ENCODE measurements around the gene TNRC6C.
"Not testable (repeated sequence)": the region's sequence is repeated elsewhere in the genome, so short reads cannot be mapped to it uniquely, and the experiment has no call there.

Gene TNRC6C

DNA sequence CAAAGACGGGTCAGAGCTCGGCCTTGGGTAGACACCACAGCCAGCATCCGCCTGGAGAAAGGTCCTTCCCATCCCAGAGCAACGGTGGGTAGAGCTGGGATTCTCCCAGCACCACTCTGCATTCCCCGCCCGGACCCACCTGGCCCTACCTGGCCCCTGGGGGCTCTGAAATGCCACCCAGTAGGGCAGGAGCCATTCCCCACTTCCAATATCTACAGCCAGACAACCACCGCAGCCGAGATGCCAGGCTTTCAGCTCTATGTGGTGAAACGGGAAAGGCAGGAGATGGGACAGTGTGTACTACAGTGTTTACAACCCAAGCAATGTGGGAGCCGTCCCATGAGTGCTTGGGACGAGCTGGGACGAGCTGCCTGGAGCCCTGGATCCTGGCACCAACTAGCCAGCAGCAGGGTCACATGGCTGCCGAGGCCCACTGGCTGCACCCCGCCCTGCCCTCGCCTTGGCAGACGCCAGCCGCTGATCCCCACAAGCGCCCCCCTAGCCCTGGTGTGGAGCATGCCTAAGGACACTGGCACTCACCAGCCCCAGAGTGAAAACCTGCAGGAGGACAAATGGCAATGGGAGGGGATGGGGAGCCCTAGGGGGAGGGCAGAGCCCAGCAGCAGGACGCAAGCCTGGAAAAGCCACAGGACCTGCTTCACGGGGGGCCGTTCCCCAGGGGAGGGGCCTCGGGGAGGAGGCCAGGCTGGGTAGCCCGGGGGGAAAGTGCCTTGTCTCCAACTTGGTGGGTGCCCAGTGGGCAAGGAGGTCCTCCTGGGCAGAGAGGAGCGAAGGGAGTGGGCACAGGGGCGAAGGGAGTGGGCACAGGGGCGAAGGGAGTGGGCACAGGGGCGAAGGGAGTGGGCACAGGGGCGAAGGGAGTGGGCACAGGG is 156.6 kb downstream of the TNRC6C start:
- Histone ChIP-seq H3K4me1 (ENCODE audit: control insufficient read depth, insufficient read depth, low read length) (no peaks in the 10 kb centered on the region), H3K9me3 (ENCODE audit: control insufficient read depth, low read length) (no peaks in the 10 kb centered on the region), H3K27ac (ENCODE audit: insufficient read depth, low read depth, low read length, poor library complexity, severe bottlenecking) (no peak overlapping the region), H3K4me3 (ENCODE audit: insufficient read depth, low read depth, low read length) (no peak overlapping the region), H3K27me3 (ENCODE audit: control insufficient read depth, insufficient read depth, low read length, poor library complexity, severe bottlenecking) (no peaks in the 10 kb centered on the region), H3K36me3 (ENCODE audit: control insufficient read depth, insufficient read depth, low read length) (no peaks in the 10 kb centered on the region)
- 92 to 94% methylated on average over 25 of the region's 28 CpGs for WGBS, 2 experiments

DNA sequence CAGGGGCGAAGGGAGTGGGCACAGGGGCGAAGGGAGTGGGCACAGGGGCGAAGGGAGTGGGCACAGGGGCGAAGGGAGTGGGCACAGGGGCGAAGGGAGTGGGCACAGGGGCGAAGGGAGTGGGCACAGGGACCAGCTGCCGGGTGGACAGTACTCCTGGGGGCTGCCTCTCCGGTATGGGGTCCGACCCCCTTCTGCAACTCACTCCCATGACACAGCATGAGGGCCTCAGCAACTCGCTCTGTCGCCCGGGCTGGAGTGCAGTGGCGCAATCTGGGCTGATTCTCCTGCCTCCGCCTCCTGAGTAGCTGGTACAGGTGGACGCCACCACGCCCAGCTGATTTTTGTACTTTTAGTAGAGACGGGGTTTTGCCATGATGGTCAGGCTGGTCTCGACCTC is 157.3 kb downstream of the TNRC6C start:
- not testable (repeated sequence) for H3K27ac ChIP-seq (ENCODE audit: insufficient read depth, low read depth, low read length, poor library complexity, severe bottlenecking); H3K36me3 ChIP-seq (ENCODE audit: control insufficient read depth, insufficient read depth, low read length); H3K4me1 ChIP-seq (ENCODE audit: control insufficient read depth, insufficient read depth, low read length); H3K4me3 ChIP-seq (ENCODE audit: insufficient read depth, low read depth, low read length); H3K27me3 ChIP-seq (ENCODE audit: control insufficient read depth, insufficient read depth, low read length, poor library complexity, severe bottlenecking); H3K9me3 ChIP-seq (ENCODE audit: control insufficient read depth, low read length)
- WGBS, 2 experiments, result 95 to 96% methylated on average over 16 of the region's 18 CpGs

DNA sequence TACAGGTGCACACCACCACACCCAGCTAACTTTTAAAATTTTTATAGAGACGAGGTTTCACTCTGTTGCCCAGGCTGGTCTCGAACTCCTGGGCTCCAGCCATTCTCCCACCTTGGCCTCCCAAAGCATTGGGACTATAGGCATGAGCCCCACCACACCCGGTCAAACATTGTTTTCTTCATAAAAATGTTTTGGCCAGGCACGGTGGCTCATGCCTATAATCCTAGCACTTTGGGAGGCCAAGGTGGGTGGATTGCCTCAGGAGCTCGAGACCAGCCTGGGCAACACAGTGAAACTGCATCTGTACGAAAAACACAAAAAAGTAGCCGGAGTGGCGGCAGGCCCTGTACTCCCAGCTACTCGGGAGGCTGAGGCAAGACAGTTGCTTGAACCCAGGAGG is 157.9 kb downstream of the TNRC6C start:
- Histone ChIP-seq H3K27ac (ENCODE audit: insufficient read depth, low read depth, low read length, poor library complexity, severe bottlenecking) (no peak overlapping the region), H3K36me3 (ENCODE audit: control insufficient read depth, insufficient read depth, low read length) (no peaks in the 10 kb centered on the region), H3K4me3 (ENCODE audit: insufficient read depth, low read depth, low read length) (no peak overlapping the region), H3K9me3 (ENCODE audit: control insufficient read depth, low read length) (no peaks in the 10 kb centered on the region), H3K4me1 (ENCODE audit: control insufficient read depth, insufficient read depth, low read length) (no peaks in the 10 kb centered on the region), H3K27me3 (ENCODE audit: control insufficient read depth, insufficient read depth, low read length, poor library complexity, severe bottlenecking) (no peaks in the 10 kb centered on the region)
- 92 to 93% methylated on average over 9 of the region's 9 CpGs for WGBS, 2 experiments

DNA sequence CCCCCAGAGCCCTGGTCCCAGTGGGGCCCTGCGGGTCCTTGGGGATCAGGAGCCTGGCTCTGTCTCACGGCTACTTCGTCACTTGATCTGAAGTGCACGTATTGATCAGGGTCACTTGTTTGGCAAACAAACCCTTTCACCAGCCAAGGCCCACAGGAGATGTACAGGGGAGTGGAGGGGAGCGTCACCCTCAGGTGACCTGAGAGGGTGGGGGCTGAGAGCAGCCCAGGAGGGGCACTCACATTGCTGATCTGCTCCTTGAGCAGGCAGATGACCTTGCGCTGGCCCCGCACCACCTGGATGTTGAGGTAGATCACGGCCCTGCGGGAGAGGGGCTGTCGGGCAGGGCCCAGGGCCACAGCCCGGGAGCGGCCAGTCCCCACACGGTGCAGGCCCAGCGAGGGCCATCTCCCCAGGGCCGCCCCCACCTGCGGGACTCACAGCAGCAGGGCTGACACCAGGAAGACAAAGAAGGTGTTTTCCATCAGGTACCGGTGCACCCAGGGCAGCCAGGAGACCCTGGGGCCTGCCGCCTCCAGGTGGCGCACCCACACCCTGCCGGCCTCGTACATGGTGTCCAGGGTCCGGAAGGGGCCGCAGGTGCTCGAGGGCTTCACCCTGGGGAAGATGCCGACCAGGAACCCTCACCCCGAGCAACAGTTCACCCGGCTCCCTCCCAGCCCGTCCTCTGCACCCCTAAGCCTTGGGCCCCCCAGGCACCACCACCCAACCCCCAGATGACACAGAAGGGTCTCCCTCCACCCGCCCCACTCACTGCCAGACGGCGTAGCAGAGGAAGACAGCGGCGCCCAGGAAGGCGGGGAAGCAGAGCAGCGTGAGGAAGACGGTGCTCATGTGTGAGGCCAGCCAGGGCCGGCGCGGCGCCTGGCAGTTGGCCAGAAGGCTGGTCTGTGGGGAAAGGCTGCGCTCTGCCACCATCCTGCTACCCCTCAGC is 158.8 kb downstream of the TNRC6C start:
- Histone ChIP-seq H3K36me3 (ENCODE audit: control insufficient read depth, insufficient read depth, low read length) (no peaks in the 10 kb centered on the region), H3K9me3 (ENCODE audit: control insufficient read depth, low read length) (no peaks in the 10 kb centered on the region), H3K27ac (ENCODE audit: insufficient read depth, low read depth, low read length, poor library complexity, severe bottlenecking) (no peak overlapping the region), H3K27me3 (ENCODE audit: control insufficient read depth, insufficient read depth, low read length, poor library complexity, severe bottlenecking) (no peaks in the 10 kb centered on the region), H3K4me1 (ENCODE audit: control insufficient read depth, insufficient read depth, low read length) (no peaks in the 10 kb centered on the region), H3K4me3 (ENCODE audit: insufficient read depth, low read depth, low read length) (no peak overlapping the region)
- WGBS, 2 experiments, result 88 to 91% methylated on average over 41 of the region's 41 CpGs

DNA sequence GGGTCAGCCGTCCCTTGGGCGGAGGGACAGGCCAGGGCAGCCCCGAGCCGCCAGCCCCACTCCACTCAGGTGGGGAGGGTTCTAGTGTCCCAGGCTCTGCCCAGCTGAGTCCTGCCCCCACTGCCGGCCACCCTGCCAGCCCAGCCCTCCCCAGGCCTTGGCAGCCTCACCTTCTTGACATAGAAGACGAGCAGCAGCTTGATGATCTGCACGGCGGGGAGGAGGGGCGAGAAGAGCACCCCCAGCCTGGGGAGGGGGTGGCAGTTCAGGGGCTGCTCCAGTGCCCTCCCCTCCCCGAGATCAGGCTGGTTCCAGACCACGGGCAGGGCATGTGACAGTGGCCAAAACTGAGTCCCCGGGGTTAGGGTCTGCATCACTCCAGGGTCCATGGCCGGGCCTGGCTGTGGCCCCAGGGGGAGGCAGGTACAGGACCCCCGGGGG is 160.3 kb downstream of the TNRC6C start:
- Histone ChIP-seq H3K36me3 (ENCODE audit: control insufficient read depth, insufficient read depth, low read length) (no peaks in the 10 kb centered on the region), H3K27ac (ENCODE audit: insufficient read depth, low read depth, low read length, poor library complexity, severe bottlenecking) (no peak overlapping the region), H3K9me3 (ENCODE audit: control insufficient read depth, low read length) (no peaks in the 10 kb centered on the region), H3K4me3 (ENCODE audit: insufficient read depth, low read depth, low read length) (no peak overlapping the region), H3K4me1 (ENCODE audit: control insufficient read depth, insufficient read depth, low read length) (no peaks in the 10 kb centered on the region), H3K27me3 (ENCODE audit: control insufficient read depth, insufficient read depth, low read length, poor library complexity, severe bottlenecking) (no peaks in the 10 kb centered on the region)
- WGBS, 2 experiments, result 93 to 95% methylated on average over 14 of the region's 14 CpGs

DNA sequence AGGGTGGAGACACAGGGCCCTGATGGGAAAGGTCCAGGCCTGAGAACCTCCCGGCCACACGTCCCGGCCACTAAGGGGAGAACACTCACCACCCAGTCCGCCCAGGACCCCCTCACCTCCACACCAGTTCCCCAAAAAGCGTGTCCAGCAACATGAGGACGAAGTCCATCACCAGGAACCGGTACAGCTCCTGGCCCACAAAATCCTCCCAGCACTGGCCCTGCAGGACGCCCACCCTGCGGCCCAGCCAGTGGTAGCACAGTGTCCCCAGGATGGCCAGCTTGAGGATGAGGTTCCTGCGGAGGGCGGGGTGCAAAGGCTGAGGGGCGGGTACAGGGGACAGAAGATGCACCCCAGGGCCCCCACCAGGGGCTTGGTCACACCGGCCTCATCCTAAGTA is 162.0 kb downstream of the TNRC6C start:
- H3K4me1 ChIP-seq (ENCODE audit: control insufficient read depth, insufficient read depth, low read length), result no peaks in the 10 kb centered on the region
- H3K27ac ChIP-seq (ENCODE audit: insufficient read depth, low read depth, low read length, poor library complexity, severe bottlenecking), result no peak overlapping the region
- no peak overlapping the region for H3K4me3 ChIP-seq (ENCODE audit: insufficient read depth, low read depth, low read length)
- no peaks in the 10 kb centered on the region for H3K9me3 ChIP-seq (ENCODE audit: control insufficient read depth, low read length)
- no peaks in the 10 kb centered on the region for H3K27me3 ChIP-seq (ENCODE audit: control insufficient read depth, insufficient read depth, low read length, poor library complexity, severe bottlenecking)
- WGBS, 2 experiments, result 95 to 97% methylated on average over 13 of the region's 13 CpGs
- no peaks in the 10 kb centered on the region for H3K36me3 ChIP-seq (ENCODE audit: control insufficient read depth, insufficient read depth, low read length)

DNA sequence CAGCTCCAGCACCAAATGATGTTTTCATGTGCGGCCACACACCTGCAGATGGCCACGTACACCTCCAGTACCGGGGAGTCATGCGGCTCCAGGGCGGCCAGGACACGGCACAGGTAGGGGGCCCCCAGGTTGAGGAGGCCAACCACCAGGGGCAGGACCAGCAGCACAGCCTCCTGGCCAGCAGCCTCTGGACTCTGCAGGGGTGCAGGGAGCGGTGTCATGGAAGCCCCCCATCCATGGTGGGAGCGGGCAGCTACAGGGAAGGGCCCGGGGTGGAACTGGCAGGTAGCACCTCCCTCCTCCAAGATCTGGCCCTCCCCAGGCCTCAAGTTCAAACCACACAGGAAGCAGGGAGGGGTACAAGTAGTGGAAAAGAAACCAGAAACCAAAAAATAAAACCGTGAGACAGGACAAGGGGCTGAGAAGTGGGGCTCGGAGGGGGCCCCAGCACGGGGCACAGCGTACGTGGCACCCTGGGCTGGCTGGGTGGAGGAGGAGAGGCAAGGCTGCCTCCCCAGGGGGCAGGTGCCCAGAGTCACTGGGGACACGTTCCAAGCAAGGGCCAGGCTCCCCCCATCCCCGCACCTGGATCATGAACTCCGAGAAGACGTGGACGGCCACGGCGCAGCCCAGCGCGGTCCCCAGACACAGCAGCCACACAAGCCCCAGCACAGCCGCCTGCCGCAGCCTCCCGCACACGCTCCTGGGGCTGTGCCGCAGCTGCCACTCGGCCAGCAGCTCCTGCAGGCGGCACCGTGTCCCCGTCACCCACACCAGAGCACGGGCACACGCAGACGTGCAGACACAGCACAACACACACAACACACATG is 162.7 kb downstream of the TNRC6C start:
- Histone ChIP-seq H3K36me3 (ENCODE audit: control insufficient read depth, insufficient read depth, low read length) (no peaks in the 10 kb centered on the region), H3K4me1 (ENCODE audit: control insufficient read depth, insufficient read depth, low read length) (no peaks in the 10 kb centered on the region), H3K9me3 (ENCODE audit: control insufficient read depth, low read length) (no peaks in the 10 kb centered on the region), H3K27ac (ENCODE audit: insufficient read depth, low read depth, low read length, poor library complexity, severe bottlenecking) (no peak overlapping the region), H3K4me3 (ENCODE audit: insufficient read depth, low read depth, low read length) (no peak overlapping the region), H3K27me3 (ENCODE audit: control insufficient read depth, insufficient read depth, low read length, poor library complexity, severe bottlenecking) (no peaks in the 10 kb centered on the region)
- 90 to 92% methylated on average over 35 of the region's 35 CpGs for WGBS, 2 experiments

DNA sequence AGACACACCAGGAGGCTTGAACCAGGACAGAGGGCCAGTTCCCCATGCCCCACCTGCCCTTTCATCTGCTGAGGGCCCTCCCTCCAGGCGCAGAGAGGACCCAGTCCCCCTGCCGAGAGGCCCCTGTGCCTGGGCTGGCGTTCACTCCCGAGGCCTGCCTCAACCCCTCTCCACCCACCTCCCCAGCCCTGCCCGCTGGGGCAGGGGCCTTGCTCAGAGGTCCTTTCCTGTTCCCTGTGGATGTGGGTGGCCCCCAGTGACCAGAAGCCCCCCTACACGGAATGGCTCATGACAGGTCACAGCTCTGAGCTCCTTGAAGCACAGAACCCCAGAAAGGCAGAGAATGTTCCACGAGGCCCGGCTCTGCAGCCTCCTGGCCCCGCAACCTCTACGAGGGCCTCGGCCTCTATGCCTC is 163.3 kb downstream of the TNRC6C start:
- H3K36me3 ChIP-seq (ENCODE audit: control insufficient read depth, insufficient read depth, low read length), result no peaks in the 10 kb centered on the region

DNA sequence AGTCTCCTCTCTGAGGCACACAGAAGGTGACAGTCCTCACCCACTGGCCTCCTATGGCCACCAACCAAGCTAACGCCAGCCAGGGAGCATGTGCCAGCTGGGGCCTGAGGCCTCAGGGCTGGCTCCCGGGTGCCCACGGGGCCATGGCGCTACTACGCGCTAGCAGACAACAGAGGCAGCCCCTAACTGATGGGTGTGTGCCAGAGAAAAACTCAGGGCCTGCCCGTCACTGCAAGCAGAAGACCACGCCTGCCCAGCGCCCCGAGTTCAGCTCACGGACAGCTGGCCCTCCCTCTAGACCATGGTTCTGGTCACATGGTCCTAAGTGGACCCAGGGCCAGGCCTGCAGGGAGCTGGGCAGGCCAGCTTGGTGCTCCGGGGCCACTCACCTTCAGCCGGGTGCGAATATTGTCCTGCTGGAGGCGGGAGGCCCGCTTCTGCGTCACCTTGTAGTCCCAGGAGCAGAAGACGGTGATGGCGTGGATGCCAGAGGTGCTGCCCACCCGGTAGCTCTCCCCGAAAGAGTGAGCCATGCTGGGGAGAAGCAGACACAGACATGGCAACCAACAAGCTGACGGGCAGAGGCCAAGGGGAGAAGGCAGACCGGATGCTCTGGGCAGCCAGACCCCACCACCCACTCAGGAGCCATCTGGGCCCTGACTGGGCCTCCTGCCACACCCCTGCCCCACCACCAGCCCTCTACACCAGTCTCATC is 163.9 kb downstream of the TNRC6C start:
- Histone ChIP-seq H3K27ac (ENCODE audit: insufficient read depth, low read depth, low read length, poor library complexity, severe bottlenecking) (no peak overlapping the region), H3K4me3 (ENCODE audit: insufficient read depth, low read depth, low read length) (no peak overlapping the region), H3K9me3 (ENCODE audit: control insufficient read depth, low read length) (no peaks in the 10 kb centered on the region), H3K4me1 (ENCODE audit: control insufficient read depth, insufficient read depth, low read length) (peaks cover 4% of the 10 kb centered on the region), H3K27me3 (ENCODE audit: control insufficient read depth, insufficient read depth, low read length, poor library complexity, severe bottlenecking) (peaks cover under 1% of the 10 kb centered on the region), H3K36me3 (ENCODE audit: control insufficient read depth, insufficient read depth, low read length) (no peaks in the 10 kb centered on the region)
- 91 to 92% methylated on average over 23 of the region's 23 CpGs for WGBS, 2 experiments

More for the DNA sequence above, 163.3 kb downstream of the TNRC6C start:
- H3K27me3 ChIP-seq (ENCODE audit: control insufficient read depth, insufficient read depth, low read length, poor library complexity, severe bottlenecking), result no peaks in the 10 kb centered on the region
- WGBS, 2 experiments, result 83 to 84% methylated on average over 11 of the region's 11 CpGs
- no peaks in the 10 kb centered on the region for H3K4me1 ChIP-seq (ENCODE audit: control insufficient read depth, insufficient read depth, low read length)
- H3K27ac ChIP-seq (ENCODE audit: insufficient read depth, low read depth, low read length, poor library complexity, severe bottlenecking), result no peak overlapping the region
- H3K9me3 ChIP-seq (ENCODE audit: control insufficient read depth, low read length), result no peaks in the 10 kb centered on the region
- no peak overlapping the region for H3K4me3 ChIP-seq (ENCODE audit: insufficient read depth, low read depth, low read length)
